M059J (cell line): ENCODE data around the gene PALS2. TPM values are rescaled to one million over a fixed set of nuclear protein-coding genes. Genes with fewer than 3 reads are reported as not detected.

Experiments used
- DNase-seq: peaks from one replicate; pipeline ENCODE4 v3.0.0-alpha.2; 2012; ENCODE audit warnings: low read depth
- total RNA-seq: library from RNA; depleted of rRNA; stranded (reverse); fragments of >200 nt; shearing (Covaris generic); gene quantifications from 2 replicates; pipeline ENCODE4 v1.2.3, GENCODE V29; 2014; rRNA removed

Gene PALS2
- 12.1 and 27.9 TPM in 2 replicates for total RNA-seq

- peak; percentile 78 for DNase-seq
These were observed at the start of gene PALS2 for GRCh38 chr7:24572997-24573553. PALS2 (plus strand) TSS chr7:24573452; CDS start chr7:24623668, 50,216 bp downstream.

GRCh38 chr7:24531255-24531654 lies 42.0 kb upstream of the PALS2 start:
- no peak for DNase-seq

- no peak for DNase-seq
These were observed 36.6 kb upstream of the PALS2 start for GRCh38 chr7:24536682-24537081.

GRCh38 chr7:24540956-24541355 lies 32.3 kb upstream of the PALS2 start:
- DNase-seq = no peak

GRCh38 chr7:24545215-24545614 lies 28.0 kb upstream of the PALS2 start:
- no peak for DNase-seq

GRCh38 chr7:24548390-24548789 lies 24.9 kb upstream of the PALS2 start:
- no peak for DNase-seq

DNA sequence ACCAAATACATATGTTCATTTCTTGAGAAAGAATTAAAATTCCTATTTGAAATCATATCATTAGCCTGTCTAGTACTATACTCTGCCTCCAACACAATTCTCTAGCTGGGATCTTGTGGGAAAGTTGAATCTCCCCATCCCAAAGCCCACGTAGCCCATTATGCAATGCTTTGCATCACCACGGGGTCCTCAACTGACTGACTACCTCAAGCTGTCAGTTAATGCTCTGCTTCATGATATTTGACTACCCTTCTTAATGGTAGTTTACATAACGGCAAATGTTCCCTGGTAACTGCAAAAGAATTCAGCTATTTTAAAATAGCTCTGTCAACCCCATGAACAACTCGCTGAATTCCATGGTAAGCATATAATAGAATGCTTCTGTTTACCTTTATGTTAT lies 23.3 kb upstream of the PALS2 start:
- no peak for DNase-seq

DNA sequence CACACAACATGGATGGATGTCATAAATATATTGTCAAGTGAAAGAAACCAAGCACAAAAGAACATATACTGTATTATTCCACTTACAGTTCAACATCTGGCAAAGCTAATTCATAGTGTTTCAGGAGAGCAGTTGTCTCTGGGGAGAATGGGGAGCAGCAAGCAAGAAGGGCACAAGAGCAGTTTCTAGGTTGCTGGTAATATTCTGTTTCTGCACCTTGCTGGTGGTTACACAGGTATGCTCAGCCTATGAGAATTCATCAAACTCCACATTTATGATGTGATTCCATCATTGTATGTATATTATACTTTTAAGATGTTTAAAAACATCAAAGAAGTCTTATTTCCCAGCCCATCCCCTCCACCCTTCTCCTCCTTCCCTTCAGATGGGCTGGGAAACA lies 18.1 kb upstream of the PALS2 start:
- no peak for DNase-seq

- no peak for DNase-seq
These were observed 17.5 kb upstream of the PALS2 start for GRCh38 chr7:24555719-24556118.

DNA sequence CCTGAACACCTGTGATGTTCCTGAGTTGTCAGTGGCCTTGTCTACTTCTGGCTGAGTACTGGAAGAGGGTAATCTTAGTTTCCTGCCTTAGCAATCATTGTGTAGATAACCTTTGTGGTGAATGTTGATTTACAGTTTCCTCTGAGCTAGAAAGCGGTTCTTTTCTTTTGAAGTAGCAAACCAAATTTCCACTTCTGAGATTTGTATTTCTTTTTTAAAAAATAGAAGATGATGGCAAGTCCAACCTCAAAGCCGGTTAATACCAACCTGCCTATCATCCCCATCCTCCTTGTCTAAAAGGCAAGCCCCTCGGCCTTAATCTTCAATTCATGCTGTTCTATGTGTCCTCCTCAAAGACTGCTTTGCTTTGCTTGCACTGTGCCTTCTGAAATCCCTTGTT lies 12.5 kb upstream of the PALS2 start:
- DNase-seq = no peak

DNA sequence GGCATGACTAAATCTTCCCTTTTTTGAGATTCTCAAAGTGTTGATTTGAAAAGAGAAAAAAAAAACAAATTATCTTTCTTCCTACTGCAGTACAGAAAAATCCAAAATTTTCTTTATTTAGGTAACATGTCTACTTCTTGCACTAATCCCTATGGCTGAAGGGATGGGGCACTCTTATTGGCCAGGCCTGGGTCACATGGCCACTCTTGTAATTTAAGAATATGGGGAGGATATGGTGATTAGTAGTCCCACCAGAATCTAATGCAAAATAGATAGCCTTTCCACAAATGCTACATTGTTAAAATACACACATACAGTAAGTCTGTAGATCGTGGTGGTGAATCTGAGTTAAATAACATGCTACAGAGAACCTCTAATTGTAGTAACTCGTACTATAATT lies 7.0 kb upstream of the PALS2 start:
- no peak for DNase-seq

- no peak for DNase-seq
These were observed 2.3 kb upstream of the PALS2 start for GRCh38 chr7:24570983-24571382.

GRCh38 chr7:24572016-24572392 lies 1.2 kb upstream of the PALS2 start:
- no peak for DNase-seq

GRCh38 chr7:24572393-24572996 lies 757 bp upstream of the PALS2 start:
- peak; percentile 75 for DNase-seq

DNA sequence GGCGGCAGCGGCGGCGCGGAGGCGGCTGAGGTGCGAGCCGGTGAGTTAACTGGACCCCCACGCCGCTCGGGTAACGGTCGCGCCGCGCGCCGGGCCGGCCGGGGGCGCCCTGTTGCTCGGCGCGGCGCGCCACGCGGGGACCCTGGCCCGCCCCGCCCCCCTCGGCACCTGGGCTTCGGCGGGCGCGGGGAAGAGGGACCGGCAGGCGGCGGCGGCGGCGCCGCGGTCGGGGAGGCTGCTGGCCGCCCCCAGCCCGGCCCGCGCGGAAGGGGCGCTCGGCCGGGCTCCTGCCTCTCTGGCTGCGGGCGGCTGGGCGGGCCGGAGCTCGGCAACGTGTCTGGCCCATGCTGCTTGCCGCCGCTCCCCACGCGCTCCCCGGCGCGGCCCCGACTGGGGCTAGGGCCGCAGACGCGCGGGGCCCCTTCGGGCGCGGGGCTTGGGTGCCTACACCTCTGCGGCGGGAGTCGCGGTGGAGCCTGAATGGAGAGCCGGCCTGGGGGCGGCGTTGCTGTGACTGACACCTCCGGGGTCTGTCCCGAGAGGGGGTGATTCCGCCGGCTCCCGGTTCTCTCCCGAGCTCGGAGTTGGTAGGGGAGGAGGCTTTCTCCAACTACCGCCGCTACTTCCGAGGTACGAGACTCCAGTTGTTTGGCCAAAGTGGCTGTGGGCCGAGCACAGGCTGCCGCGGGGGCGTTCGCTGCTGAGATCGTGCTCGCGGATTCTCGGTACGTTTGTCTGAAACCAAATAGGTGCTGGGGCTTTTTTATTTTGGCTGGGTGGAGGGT lies 494 bp downstream of the PALS2 start:
- peak; percentile 69 for DNase-seq

DNA sequence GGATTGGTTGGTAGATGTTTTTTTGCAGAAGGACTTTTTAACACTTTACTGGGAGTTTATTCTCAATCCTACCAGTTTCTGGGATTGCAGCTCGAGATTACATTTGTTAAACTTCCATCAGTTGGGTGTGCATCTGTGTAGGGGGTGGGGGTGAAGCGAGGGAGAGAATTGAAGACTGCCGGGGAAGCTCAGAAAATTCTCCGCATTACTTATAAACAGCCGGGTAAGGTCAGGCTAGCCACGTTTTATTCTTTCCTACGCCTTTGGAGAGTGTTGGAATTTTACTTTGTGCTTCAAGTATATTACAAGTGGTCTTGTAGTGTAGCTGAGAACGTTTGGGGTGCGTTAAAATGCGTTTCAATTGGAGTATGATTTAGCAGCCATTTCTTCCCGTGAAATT lies 1.1 kb downstream of the PALS2 start:
- no peak for DNase-seq

GRCh38 chr7:24574950-24575349 lies 1.7 kb downstream of the PALS2 start:
- no peak for DNase-seq

DNA sequence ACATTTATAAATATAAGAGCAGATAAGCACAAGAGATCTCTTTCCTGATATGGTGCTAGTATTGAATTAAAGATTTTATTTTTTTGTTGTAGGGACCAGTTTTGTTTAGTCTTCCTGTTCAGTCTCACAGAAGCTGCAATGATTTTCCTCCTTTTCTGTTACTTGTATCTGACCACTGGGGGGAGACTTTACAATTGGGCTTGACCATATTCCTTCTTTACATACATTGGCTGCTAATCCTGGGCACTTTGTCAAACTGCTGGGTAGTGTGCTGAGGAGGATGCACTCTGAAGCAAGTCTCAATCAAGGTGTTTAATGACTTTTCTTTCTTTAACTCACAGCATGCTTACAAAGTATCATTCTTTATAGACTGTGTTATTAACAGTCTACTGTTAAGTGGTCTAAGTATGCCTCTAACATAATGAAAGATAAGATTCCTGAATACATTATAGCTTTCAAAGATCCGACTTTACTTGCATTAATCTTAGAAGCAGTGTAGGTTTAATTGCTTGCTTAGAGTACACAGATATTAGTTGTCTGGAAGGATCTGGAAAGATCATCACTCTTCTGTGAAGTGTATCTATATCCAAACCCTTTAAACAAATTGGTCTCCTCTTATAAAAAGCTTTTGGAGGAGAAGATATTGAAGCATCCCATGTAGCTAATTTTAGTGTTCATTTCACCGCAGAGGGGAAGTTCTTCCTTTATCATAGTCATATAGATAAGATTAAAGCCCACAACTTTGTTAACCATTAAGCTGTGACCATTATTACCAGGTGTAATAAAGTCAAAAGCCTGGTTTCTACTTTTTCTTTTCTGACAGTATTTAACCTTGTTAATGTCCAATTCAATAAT lies 3.1 kb downstream of the PALS2 start:
- DNase-seq = peak; percentile 71

DNA sequence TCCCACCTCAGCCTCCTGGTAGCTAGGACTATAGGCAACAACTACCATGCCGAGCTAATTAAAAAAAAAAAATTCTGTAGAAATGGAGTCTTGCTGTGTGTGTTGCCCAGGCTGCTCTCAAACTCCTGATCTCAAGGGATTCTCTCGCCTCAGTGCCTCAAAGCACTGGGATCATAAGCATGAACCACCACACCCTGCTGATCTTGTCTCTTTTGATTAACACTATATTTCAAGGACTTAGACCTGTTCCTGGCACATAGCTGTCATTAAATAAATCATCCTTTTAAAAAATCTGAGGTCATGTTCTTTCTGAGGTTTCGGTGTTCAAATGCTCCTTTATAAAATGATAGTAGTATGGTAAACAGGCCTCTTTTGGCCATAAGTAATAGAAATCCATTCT lies 4.8 kb downstream of the PALS2 start:
- DNase-seq = no peak

DNA sequence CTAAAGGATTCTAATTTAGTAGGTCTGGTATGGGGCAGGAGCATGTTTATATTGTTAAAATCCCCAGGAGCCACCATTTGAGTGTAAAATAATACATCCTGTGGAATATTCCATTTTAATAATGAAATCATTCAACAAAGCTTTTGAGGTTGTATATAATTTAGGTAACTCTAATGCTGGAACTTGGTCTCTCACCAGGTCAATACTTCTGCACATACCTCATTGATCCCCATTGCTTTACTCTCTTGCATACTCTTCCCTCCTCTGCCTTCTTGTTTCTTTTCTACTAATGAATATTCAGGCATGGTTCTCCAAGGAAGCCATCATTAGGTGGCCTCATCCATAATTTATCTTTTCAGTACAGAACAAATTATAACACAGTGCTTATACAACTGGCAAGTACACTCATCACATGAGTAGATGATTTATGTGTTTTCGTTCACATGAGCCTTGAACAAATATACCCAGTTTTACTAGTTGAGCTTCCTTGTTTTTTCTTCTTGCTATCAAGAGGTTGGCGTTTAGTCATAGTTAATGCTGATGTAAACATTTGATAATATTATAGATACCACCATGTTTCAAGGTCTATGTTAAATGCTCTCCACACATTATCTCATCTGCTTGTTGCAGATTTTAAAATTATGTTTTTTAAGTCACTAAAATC lies 7.2 kb downstream of the PALS2 start:
- DNase-seq = no peak

- no peak for DNase-seq
These were observed 8.9 kb downstream of the PALS2 start for GRCh38 chr7:24582166-24582565.

- DNase-seq = peak; percentile 32
These were observed 14.6 kb downstream of the PALS2 start for GRCh38 chr7:24587853-24588252.
